GM04504 (cell line): ENCODE data around the gene RAET1E.
"Not testable (repeated sequence)": the region's sequence is repeated elsewhere in the genome, so short reads cannot be mapped to it uniquely, and the experiment has no call there.

Source experiments
- DNase-seq: peaks from one replicate; pipeline ENCODE4 v3.0.0-alpha.2; 2012; ENCODE audit warnings: low read depth

RAET1E gene

DNA sequence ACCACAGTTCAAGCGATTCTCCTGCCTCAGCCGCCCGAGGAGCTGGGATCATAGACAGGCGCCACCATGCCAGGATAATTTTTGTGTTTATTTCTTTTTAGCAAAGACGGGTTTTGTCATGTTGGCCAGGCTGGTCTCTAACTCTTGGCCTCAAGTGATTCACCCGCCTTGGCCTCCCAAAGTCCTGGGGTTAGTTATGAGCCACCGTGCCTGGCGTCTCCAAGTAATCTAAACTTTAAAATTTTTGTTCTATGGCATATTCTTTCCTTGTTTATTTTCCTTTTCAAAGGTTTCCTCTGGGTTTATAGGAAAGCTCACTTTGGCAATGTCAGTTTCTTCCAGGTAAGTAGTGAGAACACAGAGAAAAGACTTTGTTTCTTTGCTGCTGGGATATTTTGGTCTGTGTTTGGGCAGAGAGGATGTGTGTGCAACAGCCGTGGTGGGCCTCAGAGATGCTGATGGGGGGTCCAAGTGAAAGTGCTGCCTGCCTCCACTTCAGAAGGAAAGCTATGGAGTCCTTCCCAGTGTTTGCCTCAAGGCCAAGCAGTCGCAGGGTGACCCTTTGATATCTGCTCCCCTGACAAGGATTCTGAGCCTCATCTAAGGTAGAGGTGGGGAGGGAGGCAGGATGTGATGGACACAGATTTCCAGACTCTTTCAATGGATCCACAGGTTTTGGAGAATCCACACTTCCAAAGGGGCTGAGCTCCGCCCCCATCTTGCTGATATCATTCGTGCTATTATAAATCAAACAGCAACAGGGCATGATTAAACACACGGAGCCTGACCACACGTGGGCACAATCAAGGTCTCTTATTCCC lies 36.1 kb downstream of the RAET1E start:
- no peak for DNase-seq

GRCh38 chr6:149860834-149861602 lies 36.9 kb downstream of the RAET1E start:
- no peak for DNase-seq

GRCh38 chr6:149860513-149860833 lies 37.4 kb downstream of the RAET1E start:
- no peak for DNase-seq

GRCh38 chr6:149859938-149860337 lies 38.0 kb downstream of the RAET1E start:
- DNase-seq, result no peak

DNA sequence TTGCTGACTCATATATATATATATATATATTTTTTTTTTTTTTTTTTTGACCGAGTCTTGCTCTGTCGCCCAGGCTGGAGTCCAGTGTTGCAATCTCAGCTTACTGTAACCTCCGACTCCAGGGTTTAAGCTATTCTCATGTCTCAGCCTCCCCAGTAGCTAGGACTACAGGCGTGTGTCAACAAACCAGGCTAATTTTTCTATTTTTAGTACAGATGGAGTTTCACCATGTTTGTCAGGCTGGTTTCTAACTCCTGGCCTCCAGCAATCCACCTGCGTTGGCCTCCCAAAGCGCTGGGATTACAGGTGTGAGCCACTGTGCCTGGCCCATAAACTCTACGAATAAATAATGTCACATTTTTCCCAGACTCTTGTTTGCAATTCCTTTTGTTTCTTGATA lies 38.5 kb downstream of the RAET1E start:
- DNase-seq, result no peak

DNA sequence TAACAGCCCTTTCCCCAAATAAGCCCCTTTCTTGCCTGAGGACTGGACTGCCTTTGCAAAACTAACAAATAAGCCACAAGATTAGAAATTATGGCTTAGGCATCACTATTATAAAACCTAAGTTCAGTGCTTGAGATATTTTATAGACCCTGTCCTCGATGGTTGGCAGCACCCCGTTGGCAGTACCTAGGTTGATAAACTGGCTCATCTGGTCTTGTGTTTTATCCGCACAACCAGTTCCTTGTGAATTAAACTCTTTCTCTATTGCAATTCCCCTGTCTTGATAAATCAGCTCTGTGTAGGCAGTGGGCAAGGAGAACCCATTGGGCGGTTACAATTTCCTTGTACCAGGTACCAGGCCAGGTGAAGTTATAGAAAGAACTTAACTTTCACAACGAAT lies 40.4 kb downstream of the RAET1E start:
- DNase-seq, result no peak

DNA sequence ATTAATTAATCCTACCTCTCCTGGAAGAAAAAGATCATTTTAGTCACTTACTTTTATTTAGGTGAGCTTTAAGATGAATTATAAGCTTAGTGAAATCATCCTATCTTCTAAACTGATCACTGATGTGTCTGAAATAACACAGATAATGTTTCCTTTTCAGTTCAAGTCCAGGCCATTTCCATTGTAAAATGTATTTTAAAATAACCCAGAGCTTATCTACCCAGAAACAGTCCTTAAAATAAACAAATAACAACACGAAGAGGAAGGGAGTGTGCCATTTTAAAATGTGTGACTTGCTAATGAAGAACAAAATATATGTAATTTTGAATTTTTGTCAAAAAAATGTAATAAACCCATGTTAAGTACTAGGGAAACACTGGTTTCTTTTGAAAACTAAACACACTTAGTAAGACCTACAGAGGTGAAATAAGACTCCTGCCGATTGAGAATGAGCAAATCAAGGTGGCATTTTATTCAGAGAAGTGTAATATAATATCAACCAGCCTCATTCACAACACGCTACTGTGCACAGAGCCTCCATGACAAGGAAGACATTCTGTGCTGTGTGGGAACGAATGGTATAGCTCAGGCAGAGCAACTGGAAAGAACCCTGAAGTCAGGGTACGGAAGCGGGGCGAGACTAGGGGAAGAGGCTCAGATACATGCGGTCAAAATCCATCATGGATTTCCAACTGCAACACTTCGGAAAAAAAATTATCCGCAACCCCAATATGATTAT lies 41.5 kb downstream of the RAET1E start:
- no peak for DNase-seq

DNA sequence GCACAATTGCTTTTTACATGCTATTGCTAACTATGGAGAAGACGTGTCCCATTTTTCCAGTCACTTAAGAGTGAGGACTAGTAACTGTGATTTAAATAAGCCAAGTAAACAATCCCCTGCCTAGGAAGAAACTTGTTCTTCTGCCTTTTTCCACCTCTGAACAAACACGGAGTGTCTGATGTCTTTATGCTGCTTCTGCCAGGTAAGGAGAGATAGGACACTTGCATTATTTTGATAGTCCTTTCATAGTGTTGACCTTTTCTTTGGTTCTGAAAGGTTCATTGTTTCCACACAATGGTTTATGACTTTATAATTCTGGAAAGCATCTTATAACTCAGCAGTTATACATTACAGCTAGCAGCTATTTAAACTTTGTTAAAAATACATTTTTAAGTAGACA lies 42.2 kb downstream of the RAET1E start:
- no peak for DNase-seq

GRCh38 chr6:149855040-149855654 lies 42.8 kb downstream of the RAET1E start:
- no peak for DNase-seq

DNA sequence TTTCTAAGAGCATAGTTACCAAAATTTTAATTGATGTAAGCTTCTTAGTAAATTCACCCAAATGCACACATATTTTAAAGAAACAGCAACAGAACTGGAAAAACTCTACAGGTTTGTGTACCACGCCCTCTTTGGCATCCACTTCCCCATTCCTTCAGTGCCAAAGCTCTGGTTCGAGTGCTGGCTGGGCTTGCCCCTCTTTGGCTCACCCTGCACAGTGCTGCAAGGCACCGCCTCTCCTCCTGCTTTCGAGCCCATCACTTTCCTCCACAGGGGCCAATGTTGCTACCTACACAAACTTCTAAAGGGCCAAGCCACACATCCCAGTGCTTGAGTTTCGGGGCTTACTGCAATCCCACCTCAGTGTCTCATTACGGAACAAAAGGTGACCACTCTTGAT lies 43.4 kb downstream of the RAET1E start:
- DNase-seq, result no peak

GRCh38 chr6:149854017-149854416 lies 43.9 kb downstream of the RAET1E start:
- DNase-seq, result not testable (repeated sequence)

GRCh38 chr6:149852881-149853280 lies 45.0 kb downstream of the RAET1E start:
- no peak for DNase-seq

DNA sequence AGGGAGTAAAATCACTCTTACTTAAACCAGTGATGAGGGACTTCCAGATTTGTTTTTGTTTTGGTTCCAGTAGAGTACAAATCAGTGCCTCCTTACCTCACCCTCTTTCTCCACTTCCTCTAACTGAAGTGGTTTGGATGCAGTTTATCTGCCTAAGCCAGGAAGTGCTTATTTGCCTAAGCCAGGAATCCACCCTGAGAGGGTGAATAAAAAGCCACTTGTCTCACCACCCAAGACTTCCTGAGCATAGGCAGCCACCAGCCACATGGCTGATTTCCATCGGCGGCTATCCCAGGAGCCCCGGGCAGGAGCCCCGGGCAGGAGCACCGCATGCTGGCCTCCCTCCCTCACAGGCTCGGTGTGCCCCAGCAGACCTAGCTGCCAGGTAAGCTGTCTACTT lies 45.7 kb downstream of the RAET1E start:
- no peak for DNase-seq

DNA sequence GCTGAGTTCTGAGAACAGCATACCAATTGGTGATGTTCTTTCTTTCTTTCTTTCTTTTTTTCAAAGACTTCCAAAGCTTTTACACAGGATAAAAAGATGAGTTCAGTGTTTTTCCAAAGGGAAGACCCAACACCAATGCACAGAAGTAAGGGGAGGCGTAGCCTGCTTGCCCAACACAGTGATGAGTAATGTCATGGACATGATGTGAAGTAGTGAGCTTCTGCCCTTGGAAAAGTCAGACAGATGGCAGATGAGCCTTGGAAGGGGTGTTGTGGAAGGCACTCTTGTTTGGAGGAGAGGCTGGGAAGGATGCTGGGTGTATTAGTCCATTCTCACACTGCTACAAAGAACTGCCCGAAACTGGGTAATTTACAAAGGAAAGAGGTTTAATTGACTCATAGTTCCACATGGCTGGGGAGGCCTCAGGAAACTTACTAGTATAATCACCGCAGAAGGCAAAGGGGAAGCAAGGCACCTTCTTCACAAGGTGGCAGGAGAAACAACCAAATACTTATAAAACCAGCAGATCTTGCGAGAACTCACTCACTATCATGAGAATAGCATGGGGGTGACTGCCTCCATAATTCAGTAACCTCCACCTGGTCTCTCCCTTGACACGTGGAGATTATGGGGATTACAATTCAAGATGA lies 46.3 kb downstream of the RAET1E start:
- no peak for DNase-seq

- DNase-seq, result not testable (repeated sequence)
Measured at GRCh38 chr6:149848343-149848742, 49.6 kb downstream of the RAET1E start.
